Adipocyte (in vitro differentiated cells): ENCODE data around the gene ACY1.

Experiments used
- DNase-seq: peaks from one replicate; pipeline ENCODE4 v3.0.0-alpha.2; 2015; ENCODE audit warnings: low read depth
- H3K27me3 ChIP-seq: replicated peaks from 2 replicates; pipeline ENCODE4 v1.7.0; 2013; ENCODE audit warnings: mild to moderate bottlenecking, low read length, moderate library complexity; ENCODE audit not compliant: control insufficient read depth, insufficient read depth
- H3K36me3 ChIP-seq: 2 replicates; pipeline ENCODE4 v1.7.0; 2013; ENCODE audit warnings: low read length, mild to moderate bottlenecking, moderate library complexity; ENCODE audit not compliant: control insufficient read depth, insufficient read depth, severe bottlenecking
- H3K4me1 ChIP-seq: 2 replicates; pipeline ENCODE4 v1.7.0; 2013; ENCODE audit warnings: mild to moderate bottlenecking, low read length, moderate library complexity; ENCODE audit not compliant: control insufficient read depth, insufficient read depth
- H3K4me3 ChIP-seq: 2 replicates; pipeline ENCODE4 v1.7.0; 2013; ENCODE audit warnings: mild to moderate bottlenecking, low read length, moderate library complexity
- H3K9ac ChIP-seq: 2 replicates; pipeline ENCODE4 v1.7.0; 2013; ENCODE audit warnings: mild to moderate bottlenecking, low read length, moderate library complexity
- H3K9me3 ChIP-seq: 2 replicates; pipeline ENCODE4 v1.7.0; 2013; ENCODE audit warnings: mild to moderate bottlenecking, low read length, moderate library complexity; ENCODE audit not compliant: control insufficient read depth

ACY1 gene

DNA sequence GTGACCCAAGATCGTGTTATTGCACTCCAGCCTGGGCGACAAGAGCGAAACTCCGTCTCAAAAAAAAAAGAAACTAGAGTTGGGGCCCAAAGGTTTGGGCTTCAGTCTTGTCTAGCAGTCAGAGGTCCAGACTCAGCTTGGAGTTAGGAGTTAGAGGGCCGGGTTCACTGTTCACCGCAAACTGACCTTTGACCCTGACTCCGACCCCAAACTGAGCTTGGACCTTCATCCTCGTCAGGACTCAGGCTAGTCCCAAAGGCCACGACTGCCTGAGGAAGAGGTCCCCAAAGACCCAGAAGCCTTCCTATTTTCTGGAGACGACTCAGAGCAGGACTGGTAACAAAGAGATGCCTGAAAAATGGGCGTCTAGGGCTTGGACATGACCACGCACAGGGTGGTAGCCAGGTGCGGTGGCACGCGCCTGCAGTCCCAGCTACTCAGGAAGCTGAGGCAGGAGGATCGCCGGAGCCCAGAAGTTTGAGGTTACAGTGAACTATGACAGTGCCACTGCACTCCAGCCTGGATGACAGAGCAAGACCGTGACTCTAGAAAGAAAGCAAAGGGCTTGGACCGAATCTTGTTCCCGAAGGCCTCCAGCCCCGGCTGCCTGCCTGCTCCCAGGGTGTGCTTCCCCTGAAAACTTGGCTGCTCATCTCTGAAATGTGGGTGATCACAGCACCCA, 35.1 kb downstream of the ACY1 start:
- Histone ChIP-seq H3K36me3 (no peaks in the 10 kb centered on the region), H3K4me1 (peaks cover 11% of the 10 kb centered on the region)
- DNase-seq = no peak

DNA sequence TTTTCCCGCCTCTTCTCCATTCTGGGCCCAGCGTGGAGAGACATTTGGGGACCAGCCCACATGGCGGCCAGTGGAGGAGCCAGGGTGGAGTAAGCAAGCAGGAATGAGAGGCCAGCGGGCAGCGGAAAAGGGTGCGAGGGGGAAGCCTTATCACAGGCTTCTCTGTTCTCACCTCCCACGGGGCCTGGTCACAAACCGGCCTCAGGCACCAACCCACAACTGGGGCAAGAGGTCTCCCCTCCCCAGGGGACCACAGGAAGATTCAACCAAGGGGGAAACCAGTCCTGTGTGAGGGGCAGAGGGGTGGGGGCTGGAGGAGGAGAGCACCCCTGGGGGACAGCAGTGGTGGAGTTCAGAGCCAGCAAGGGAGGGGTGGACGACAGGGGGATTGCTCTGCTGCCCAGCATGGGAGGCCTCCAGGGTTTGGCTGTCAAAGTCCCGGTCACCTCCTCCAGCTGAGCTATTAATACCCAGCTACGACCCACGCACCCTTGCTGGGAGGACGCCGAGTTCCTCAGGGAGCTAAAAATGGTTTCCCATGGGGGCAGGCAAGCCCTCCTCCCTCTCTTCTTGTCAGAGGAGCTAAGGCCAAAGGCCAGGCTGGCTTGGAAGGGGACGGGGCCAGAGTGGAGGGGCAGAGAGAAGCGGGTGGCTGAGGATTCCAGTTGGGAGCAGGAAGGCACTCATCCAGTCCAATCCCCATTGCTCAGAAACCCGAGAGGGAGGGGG, 36.2 kb downstream of the ACY1 start:
- no peak for DNase-seq
- Histone ChIP-seq H3K4me3 (no peak overlapping the region), H3K36me3 (no peaks in the 10 kb centered on the region), H3K27me3 (no peaks in the 10 kb centered on the region), H3K9me3 (no peaks in the 10 kb centered on the region), H3K4me1 (peaks cover 11% of the 10 kb centered on the region), H3K9ac (no peak overlapping the region)

More for the DNA sequence above, 35.1 kb downstream of the ACY1 start:
- no peak overlapping the region for H3K4me3 ChIP-seq
- H3K9ac ChIP-seq = no peak overlapping the region
- no peaks in the 10 kb centered on the region for H3K9me3 ChIP-seq
- H3K27me3 ChIP-seq = no peaks in the 10 kb centered on the region

DNA sequence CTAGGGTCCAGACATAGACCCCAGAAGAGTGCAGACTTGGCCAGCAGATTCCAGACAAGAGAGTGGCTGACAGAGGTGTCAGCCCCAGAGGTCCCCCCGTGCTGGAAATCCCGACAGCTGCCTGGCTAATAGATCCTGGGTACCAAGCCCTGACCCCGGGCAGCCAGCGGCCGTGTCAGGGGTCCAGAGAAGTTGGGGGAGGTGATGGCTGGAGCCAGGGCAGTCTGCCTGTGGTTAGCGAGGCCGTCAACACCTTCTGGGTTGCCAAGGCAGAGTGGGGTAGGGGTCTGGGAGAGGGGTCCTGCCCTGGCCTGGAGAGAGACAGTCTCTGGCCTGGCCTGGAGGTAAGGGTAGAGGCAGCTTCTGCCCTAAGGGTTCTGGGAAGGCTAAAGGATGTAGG, 37.5 kb downstream of the ACY1 start:
- peaks cover 11% of the 10 kb centered on the region for H3K4me1 ChIP-seq

DNA sequence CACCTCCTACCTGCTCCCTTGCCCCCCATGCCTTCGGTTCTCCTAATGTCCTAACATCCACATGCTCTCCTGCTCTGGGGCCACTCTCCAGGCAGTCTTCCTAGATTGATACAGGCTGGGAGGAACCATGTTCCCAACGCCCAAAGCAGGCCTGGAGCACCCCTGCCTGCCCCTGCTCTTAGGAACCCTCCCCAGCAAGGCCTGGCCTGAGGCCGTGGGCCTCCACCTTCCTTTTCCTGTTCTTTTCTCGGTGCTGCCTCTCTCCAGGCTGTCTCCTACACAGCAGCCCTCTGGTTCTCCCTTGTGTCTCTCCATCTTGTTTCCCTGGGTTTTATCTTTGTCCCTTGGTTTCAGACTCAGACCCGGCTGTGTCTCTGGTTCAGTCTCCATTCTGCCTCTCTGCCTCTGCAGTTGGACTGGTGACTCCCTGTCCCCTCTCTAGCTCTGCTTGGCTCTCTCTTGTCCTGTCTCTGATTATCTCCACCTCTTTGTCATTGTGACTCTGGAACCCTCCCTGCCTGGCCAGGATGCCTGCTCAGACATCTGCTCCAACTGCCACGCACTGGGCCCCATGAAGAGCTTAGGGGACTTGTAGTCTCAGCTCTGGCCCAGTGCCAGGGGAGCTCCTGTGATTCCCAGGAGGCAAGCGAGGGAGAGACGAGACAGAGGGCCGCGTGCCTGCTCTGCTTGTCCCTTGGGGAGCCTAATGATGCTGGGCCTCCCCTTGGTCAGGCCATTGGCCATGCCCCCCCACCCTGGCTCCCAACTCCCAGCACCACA, 38.3 kb downstream of the ACY1 start:
- H3K9me3 ChIP-seq = no peaks in the 10 kb centered on the region

More for the DNA sequence above, 37.5 kb downstream of the ACY1 start:
- Histone ChIP-seq H3K36me3 (no peaks in the 10 kb centered on the region), H3K9ac (no peak overlapping the region), H3K9me3 (no peaks in the 10 kb centered on the region), H3K27me3 (no peaks in the 10 kb centered on the region), H3K4me3 (no peak overlapping the region)
- no peak for DNase-seq

DNA sequence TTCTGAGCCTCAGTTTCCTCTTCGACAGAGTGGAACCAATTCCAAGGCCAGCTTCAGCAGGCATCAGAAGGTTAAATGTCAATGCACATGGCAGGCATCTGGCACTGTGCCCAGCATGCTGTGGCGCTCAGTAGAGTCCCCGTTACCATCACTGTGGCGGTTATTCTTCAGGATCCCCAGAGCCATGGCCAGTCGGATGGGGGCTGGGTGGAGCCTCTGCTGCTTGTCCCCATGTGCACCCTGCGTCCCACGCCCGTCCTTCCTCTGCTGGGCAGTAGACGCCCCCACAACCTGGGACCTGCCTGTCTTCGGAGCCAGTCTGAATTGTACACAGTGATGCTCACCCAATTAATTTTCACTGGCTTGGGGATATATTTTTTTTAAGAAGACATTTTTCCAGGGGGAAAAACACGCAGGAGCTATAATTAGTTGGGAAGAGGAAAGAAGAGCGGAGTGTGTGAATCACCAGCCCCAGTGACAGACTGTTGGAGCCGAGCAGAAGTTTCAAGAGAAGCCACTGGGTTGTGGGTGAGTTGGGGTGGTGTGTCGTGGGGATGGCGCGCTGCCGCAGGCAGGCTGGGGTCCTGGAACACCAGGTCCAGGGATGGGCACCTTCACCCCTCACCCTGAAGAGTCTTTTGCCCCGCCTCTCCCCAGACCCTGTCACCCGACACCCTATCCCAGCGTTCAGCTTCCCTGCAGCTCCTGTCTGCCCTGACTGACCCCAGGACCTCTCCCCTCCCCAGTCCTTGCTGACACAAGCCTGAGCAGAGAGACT, 39.2 kb downstream of the ACY1 start:
- Histone ChIP-seq H3K4me3 (no peak overlapping the region), H3K36me3 (no peaks in the 10 kb centered on the region), H3K9ac (no peak overlapping the region), H3K9me3 (no peaks in the 10 kb centered on the region), H3K27me3 (no peaks in the 10 kb centered on the region), H3K4me1 (peaks cover 11% of the 10 kb centered on the region)
- DNase-seq = no peak

More for the DNA sequence above, 38.3 kb downstream of the ACY1 start:
- H3K4me1 ChIP-seq = peaks cover 11% of the 10 kb centered on the region
- no peak for DNase-seq
- H3K36me3 ChIP-seq = no peaks in the 10 kb centered on the region
- H3K4me3 ChIP-seq = no peak overlapping the region
- no peaks in the 10 kb centered on the region for H3K27me3 ChIP-seq
- no peak overlapping the region for H3K9ac ChIP-seq

DNA sequence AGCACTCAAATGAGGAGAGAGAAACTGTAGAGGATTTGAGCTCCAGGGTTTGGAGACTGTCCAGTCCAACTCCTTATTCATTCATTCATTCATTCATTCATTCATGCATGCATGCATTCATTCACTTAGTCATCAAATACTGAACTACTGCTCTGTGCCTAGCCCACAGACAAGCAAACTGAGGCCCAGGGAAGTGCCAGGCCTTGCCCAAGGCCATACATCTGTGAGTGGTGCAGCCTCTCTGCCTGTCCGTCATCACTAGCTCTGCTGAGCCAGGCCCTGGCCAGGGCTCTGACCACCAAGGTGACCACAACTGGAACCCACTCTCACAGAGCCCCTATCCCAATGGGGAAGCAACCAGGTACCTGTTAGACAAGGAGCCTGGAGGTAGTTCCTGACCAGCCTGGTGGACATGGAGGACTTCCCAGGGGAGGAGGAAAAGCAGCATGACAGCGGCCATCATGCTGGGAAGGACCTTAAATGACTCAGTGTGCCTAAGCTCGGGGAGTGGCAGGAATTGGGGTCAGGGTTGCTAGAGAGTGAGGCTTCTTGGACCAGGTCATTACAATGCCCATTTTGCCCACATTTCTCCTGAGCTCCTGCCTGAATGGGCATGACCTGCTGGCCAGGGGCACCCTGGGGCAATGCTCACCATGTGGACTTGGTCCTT, 39.9 kb downstream of the ACY1 start:
- Histone ChIP-seq H3K4me3 (no peak overlapping the region), H3K27me3 (no peaks in the 10 kb centered on the region), H3K9ac (no peak overlapping the region), H3K9me3 (no peaks in the 10 kb centered on the region), H3K36me3 (no peaks in the 10 kb centered on the region), H3K4me1 (peaks cover 11% of the 10 kb centered on the region)
- no peak for DNase-seq

DNA sequence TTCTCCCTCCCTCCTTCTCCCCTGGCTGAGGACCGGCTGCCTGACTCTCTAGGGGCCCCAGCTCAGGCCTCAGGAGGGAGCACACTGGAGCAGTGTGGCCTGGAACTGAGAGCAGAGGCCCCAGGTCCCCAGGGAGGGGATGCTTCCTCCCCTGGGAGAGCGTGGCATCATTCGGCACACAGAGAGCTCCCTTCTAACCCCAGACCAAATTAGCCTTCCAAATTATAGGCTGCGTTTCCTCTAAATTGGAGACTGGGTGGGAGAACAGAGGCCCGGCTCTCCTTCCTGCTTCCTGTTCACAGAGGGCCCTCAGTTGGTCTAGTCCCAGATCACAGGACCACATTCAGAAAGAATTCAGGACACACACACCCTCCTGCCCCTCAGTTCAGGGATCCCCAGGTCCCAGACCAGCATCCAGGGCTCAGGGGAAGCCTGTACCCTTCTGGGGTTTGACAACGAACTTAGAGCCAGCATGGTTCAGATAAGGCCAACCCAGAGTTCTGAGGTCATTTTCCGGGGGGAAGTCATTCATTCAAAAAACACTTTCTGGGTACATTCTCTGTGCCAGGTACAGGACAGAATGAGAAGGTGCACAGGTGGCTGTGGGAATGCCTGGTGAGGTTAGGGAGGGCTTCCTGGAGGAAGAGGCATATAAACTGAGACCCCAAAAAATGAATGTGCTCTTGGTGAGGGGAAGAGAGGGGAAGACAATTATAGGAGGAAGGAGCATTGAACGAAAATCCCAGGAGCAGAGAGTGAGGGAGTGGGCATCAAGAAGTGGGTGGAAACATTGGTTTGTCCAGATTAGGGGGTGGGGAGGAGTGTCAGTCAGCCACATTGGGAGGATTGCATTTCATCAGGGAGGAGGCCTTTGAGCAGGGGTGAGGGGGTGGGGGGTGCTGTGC, 40.8 kb downstream of the ACY1 start:
- no peak for DNase-seq
- H3K4me3 ChIP-seq = no peak overlapping the region
- H3K9me3 ChIP-seq = no peaks in the 10 kb centered on the region
- no peaks in the 10 kb centered on the region for H3K36me3 ChIP-seq
- H3K4me1 ChIP-seq = peaks cover 11% of the 10 kb centered on the region
- H3K9ac ChIP-seq = no peak overlapping the region
- H3K27me3 ChIP-seq = no peaks in the 10 kb centered on the region

DNA sequence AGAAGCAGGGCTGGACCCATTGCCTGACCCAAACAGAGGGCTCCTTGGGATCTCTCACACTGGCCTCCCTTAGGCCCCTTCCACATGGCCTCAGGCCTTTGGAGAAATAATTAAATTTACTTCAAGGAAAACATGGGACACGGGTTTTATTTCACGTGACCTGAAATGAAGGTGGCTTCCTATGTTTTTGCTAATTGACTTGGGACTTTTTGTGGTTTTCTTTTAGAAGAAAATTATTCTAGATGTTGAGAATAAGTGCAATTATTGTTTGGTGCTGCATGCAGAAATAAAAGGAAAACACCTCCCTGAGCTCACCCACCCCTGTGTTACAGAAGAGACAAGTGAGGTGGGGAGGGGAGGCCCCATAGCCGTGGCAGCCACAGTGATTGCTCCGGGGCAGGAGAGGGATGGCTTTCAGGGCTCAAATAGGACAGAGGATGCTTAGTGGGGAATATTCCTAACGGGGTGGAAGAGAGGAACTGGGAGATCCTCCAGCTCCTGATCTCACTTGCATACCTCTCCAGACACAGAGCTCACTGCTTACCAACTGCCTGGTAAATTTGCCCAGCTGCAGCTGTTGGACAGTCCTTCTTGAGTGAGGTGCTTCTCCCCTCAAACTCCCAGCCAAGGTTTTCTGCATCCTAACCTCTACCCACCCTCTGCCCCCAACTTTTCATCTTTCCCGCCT, 41.6 kb downstream of the ACY1 start:
- H3K27me3 ChIP-seq = no peaks in the 10 kb centered on the region

DNA sequence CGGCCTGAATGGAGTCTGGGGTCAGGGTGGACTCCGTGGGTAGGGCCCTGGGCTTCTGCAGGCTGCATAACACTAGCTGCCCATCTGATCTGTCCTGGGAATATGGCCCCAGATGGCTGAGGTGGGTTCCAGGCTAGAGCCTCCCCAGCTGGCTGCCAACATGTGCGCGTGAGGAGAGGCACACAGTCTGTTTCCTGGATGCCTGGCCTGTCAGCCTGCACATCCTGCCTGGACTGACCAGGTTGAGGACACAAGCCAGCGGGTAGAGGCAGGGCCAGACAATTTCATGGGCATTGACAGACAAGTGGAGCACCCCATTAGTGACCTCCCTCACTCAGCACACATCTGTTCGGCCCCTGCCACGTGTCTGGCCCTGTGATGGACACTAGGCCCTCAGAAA, 42.1 kb downstream of the ACY1 start:
- H3K4me3 ChIP-seq = no peak overlapping the region
- H3K4me1 ChIP-seq = peaks cover 11% of the 10 kb centered on the region
- DNase-seq = no peak
- H3K9ac ChIP-seq = no peak overlapping the region
- H3K9me3 ChIP-seq = no peaks in the 10 kb centered on the region
- H3K36me3 ChIP-seq = no peaks in the 10 kb centered on the region
- H3K27me3 ChIP-seq = no peaks in the 10 kb centered on the region

More for the DNA sequence above, 41.6 kb downstream of the ACY1 start:
- H3K4me1 ChIP-seq = peaks cover 11% of the 10 kb centered on the region
- H3K9me3 ChIP-seq = no peaks in the 10 kb centered on the region
- DNase-seq = no peak
- H3K36me3 ChIP-seq = no peaks in the 10 kb centered on the region
- H3K4me3 ChIP-seq = no peak overlapping the region
- H3K9ac ChIP-seq = no peak overlapping the region
